K562 (cell line): ENCODE results near the gene CDC45. TPM values are rescaled to one million over a fixed set of nuclear protein-coding genes. Genes with fewer than 3 reads are reported as not detected.

Experiments
- CBX2 ChIP-seq: fragments of 200-600 bp; sonication (generic); IDR thresholded peaks from one replicate; pipeline ENCODE4 v1.6.1; 2012; ENCODE audit warnings: mild to moderate bottlenecking, low read length, inconsistent platforms; ENCODE audit not compliant: insufficient read depth, poor library complexity, severe bottlenecking
- FOXJ3 ChIP-seq: sonication (generic); formaldehyde crosslinking; IDR thresholded peaks from 2 replicates; pipeline ENCODE4 v1.4.0; 2020; ENCODE audit warnings: mild to moderate bottlenecking, missing genetic modification reagents
- HMBOX1 ChIP-seq: sonication (generic); IDR thresholded peaks from 2 replicates; pipeline ENCODE4 v1.6.1; 2016
- MTA3 ChIP-seq: fragments of 450-650 bp; formaldehyde crosslinking; IDR thresholded peaks from 2 replicates; pipeline ENCODE4 v1.6.1; 2017; ENCODE audit warnings: mild to moderate bottlenecking, borderline replicate concordance
- NCOR1 ChIP-seq: fragments of 450-650 bp; IDR thresholded peaks from 2 replicates; pipeline ENCODE4 v1.6.1; 2016; ENCODE audit warnings: mild to moderate bottlenecking, moderate library complexity
- RFX1 ChIP-seq: fragments of 450-650 bp; IDR thresholded peaks from 2 replicates; pipeline ENCODE4 v1.6.1; 2016; ENCODE audit warnings: mild to moderate bottlenecking, moderate library complexity
- RREB1 ChIP-seq: fragments of 250-450 bp; sonication (Bioruptor Pico); IDR thresholded peaks from 2 replicates; pipeline ENCODE4 v1.4.0; 2020
- ZNF12 ChIP-seq: sonication (generic); formaldehyde crosslinking; IDR thresholded peaks from 2 replicates; pipeline ENCODE4 v1.4.0; 2020; ENCODE audit warnings: mild to moderate bottlenecking, missing genetic modification reagents
- ZNF764 ChIP-seq: fragments of 250-450 bp; sonication (Bioruptor Pico); IDR thresholded peaks from 2 replicates; pipeline ENCODE4 v1.4.0; 2020; ENCODE audit warnings: low read depth, mild to moderate bottlenecking, moderate library complexity
- polyA plus RNA-seq, 8 experiments: library from polyadenylated mRNA; depleted of rRNA in 4 of 8; stranded (reverse) in 5 of 8; unstranded in 3 of 8; fragments of >200 nt; fragmentation: Nextera tagmentation in 2 of 8; fragmentation: Illumina TruSeq in 1 of 8; extraction: Ambion mirVana in 2 of 8; extraction: Trizol in 1 of 8; gene quantifications; 2 replicates each; pipeline versions ENCODE4 v1.2.1 to v1.2.3, GENCODE V29; 2011 to 2014; ENCODE audit warnings: inconsistent platforms in 1 of 8, missing spikeins in 1 of 8
- total RNA-seq, 7 experiments: library from RNA; depleted of rRNA in 6 of 7; stranded (reverse); fragments of >200 nt in 6 of 7; fragmentation: Illumina TruSeq in 2 of 7; extraction: Trizol in 2 of 7; gene quantifications; 2 replicates each; pipeline versions ENCODE4 v1.2.1 to v1.2.3, GENCODE V29; 2011 to 2021; ENCODE audit warnings: low replicate concordance in 1 of 7
- TF ChIP-seq, protein P1 (sequence below), 3 experiments: fragments of 200-800 bp in 1 of 3; fragments of 250-450 bp in 1 of 3; fragments of 450-650 bp in 1 of 3; sonication (Bioruptor Pico) in 1 of 3; sonication (Bioruptor generic) in 1 of 3; formaldehyde crosslinking in 1 of 3; IDR thresholded peaks; 2 replicates each; pipeline versions ENCODE4 v1.6.1 to v1.8.0; 2016 to 2022; ENCODE audit warnings: mild to moderate bottlenecking in 2 of 3, missing genetic modification characterization in 2 of 3, missing compliant biosample characterization in 1 of 3, moderate library complexity in 1 of 3

The CDC45 gene
- total and polyA plus RNA-seq, 9 of the 15 experiments (the other 6 are each of a cell fraction or from before 2014, with no cell fraction given) = 251 to 580 (median 410) TPM

GRCh38 chr22:19495562-19496323, 16.0 kb downstream of the CDC45 start (continued):
- TF ChIP-seq RREB1 (CRISPR knock-in tag) (0 out of 2 replicates have a peak, but pooled peaks have one; percentile 48), NCOR1 (0 out of 2 replicates have a peak, but pooled peaks have one; percentile 12), HMBOX1 (no peak), MTA3 (no peak), CBX2 (no peak), RFX1 (no peak), FOXJ3 (CRISPR knock-in tag) (0 out of 2 replicates have a peak, but pooled peaks have one; percentile 56), ZNF764 (CRISPR knock-in tag) (no peak), ZNF12 (peak; percentile 80)
- TF ChIP-seq, protein P1, sequence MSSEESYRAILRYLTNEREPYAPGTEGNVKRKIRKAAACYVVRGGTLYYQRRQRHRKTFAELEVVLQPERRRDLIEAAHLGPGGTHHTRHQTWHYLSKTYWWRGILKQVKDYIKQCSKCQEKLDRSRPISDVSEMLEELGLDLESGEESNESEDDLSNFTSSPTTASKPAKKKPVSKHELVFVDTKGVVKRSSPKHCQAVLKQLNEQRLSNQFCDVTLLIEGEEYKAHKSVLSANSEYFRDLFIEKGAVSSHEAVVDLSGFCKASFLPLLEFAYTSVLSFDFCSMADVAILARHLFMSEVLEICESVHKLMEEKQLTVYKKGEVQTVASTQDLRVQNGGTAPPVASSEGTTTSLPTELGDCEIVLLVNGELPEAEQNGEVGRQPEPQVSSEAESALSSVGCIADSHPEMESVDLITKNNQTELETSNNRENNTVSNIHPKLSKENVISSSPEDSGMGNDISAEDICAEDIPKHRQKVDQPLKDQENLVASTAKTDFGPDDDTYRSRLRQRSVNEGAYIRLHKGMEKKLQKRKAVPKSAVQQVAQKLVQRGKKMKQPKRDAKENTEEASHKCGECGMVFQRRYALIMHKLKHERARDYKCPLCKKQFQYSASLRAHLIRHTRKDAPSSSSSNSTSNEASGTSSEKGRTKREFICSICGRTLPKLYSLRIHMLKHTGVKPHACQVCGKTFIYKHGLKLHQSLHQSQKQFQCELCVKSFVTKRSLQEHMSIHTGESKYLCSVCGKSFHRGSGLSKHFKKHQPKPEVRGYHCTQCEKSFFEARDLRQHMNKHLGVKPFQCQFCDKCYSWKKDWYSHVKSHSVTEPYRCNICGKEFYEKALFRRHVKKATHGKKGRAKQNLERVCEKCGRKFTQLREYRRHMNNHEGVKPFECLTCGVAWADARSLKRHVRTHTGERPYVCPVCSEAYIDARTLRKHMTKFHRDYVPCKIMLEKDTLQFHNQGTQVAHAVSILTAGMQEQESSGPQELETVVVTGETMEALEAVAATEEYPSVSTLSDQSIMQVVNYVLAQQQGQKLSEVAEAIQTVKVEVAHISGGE (CRISPR knock-in tag; IDR thresholded peaks at IDR 0.05) = 0 out of 6 replicates have a peak, but pooled peaks of 1 of the 3 experiments have one; percentile 26
